Inferior parietal cortex (tissue), 1 donor: ENCODE measurements around the gene GUF1.
A peak's percentile ranks its signal among the peaks of the same experiment; 100 is the strongest.
"Not testable (repeated sequence)": the region's sequence is repeated elsewhere in the genome, so short reads cannot be mapped to it uniquely, and the experiment has no call there.

ENCODE experiments used
- DNase-seq: peaks from one replicate; pipeline ENCODE4 v3.0.0-alpha.2; 2016; ENCODE audit errors: extremely low spot score

GUF1 gene

DNA sequence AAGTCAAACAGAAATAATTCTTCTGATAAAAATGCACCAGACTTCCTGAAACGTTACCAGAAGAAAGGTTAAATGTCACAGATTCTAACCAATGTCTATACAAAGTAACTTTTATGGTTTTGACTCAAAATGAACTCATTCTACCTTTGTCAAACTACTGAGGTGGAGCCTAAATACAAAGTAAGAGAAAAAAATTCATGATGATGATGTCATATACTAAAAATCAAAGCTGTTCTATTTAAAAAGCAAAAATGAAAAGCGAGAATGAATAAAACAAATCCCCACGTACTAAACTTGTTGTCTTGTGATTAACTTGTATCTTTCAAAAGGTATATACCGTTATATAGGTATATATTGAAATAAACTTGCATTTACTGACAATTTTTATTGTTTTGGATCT, 26.5 kb downstream of the GUF1 start:
- no peak for DNase-seq

DNA sequence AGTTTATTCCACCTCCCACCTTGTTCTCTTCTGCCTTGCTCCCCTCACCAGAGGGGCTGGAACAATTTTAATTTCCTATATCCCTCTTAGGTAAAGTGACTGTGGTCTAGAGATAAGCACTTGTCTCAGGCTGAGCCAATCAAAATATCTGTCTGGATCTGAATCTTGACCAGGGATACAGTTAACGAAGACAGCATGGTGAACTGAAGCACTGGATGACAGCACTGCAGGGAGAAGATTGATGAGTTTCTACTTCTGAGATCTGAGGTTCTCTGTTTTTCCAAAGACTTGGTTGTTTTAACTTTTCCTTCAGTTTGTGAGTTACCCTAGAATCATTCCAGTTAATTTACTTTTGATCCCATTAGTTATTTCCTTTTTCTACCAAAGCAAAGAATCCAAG, 34.9 kb downstream of the GUF1 start:
- no peak for DNase-seq

DNA sequence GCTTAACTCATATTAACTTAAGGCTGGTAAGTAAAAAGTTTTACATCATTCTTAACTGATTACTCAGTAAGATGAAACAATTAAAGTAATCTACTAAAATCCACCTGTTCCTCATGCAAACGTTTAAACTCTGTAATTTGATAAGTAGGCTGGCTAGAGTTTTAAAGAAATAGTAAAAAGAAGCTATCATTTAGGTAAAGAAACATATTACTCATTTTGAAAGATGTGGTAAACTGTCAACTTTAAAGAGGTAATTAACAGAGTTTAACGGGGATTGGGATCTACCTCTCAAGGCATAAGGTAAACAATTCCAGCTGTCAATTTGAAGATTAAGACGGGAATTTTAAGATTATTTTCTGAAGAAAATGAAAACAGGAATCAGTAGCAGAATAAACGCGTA, 38.4 kb downstream of the GUF1 start:
- DNase-seq, result no peak

- DNase-seq, result no peak
These were observed 42.2 kb downstream of the GUF1 start for GRCh38 chr4:44720371-44720770.

DNA sequence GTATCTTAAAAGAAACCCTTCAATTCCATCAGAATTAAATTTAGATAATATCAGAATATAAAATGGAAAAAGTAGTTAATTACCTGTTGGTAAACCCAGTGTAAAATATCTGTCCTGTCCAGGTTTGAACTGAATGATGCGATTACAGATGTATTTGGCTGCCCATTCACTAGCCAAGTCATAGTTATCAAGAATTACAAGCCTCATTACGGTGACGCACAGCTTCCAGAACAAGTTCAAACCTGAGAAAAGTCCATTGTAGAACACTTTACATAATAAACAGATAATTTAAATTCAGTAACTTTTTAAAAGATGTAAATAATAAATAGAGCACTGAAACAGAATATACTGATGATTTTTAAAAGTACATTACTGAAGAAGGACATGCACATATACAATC, 43.8 kb downstream of the GUF1 start:
- no peak for DNase-seq

DNA sequence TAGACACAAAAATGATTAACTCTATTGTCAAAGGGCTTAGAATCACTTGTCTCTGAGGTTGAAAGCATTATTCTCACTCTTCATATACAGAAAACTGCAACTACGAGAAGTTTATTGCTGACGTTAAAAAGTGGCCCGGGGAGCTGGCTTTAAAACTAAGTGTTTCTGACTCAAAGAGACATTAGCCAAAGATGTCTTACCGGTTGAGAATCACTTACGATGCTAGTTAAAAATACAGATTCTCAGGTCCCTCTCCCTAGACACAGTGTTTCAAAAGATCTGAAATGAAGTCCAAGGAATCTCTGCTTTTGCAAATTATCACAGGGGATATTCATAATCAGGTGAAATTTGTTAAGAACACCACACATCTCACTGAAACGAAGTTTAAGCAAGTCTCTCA, 46.9 kb downstream of the GUF1 start:
- no peak for DNase-seq

DNA sequence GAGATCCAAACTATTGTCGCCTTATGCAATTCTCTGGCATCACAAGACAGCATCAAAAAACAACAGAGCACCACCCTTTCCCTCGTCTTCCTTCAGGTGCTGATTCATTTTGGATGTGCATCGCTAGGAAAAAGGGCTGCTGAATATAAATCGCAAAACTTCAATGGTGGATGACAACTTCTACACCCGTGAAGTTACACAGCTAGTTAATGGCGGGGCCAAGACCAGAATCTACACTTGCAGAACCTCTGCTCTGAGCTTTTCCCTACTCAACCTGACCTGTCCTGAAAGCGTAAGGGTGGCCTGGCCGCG, 47.5 kb downstream of the GUF1 start:
- no peak for DNase-seq

DNA sequence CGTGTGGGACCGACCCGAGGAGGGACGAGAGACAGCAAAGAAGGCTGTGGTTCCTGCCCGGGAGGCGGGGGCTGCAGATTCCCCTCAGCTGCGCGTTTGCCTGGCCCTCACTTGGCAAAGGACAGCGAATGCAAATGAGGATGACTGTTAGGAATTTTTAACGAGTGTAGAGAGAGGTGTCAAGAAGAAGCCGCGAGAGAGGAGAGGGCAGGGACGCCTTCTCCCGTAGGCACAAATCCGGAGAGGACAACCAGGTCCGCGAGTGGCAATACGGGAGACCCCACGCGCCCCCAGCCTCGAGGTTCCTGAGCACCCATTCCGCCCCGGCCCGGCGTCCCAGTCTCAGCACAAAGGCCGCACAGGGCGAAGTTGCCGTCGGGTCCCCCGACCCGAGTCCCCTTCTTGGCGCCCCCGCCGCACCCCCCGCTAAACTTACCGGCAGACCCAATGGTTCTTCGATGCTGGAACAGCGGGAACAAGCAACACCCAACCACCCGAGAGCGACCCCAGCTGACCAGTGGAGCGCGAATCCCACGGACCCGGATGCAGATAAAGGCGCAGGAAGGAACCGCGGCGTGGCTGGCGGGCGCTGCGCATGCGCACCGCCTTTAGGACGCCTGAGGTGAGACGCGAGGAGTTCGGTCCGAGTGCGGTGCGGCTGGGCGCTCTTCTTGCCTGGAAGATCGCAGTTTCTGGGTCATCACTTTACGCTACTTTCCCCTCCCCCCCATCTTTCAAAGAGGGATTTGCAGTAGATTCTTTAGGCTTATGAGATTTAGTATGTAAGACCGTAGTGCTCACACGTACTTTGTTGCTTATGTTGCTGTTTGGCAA, 48.0 kb downstream of the GUF1 start, which contains the start of gene GNPDA2:
TSS of gene GNPDA2 (minus strand) at position 519 of the 834 bp plus-strand sequence. CDS start 4,349 bp downstream, outside the sequence.
- DNase-seq, result peak; percentile 91

GRCh38 chr4:44727471-44727870, 49.3 kb downstream of the GUF1 start:
- DNase-seq, result no peak

GRCh38 chr4:44728694-44729093, 50.5 kb downstream of the GUF1 start:
- DNase-seq, result not testable (repeated sequence)

DNA sequence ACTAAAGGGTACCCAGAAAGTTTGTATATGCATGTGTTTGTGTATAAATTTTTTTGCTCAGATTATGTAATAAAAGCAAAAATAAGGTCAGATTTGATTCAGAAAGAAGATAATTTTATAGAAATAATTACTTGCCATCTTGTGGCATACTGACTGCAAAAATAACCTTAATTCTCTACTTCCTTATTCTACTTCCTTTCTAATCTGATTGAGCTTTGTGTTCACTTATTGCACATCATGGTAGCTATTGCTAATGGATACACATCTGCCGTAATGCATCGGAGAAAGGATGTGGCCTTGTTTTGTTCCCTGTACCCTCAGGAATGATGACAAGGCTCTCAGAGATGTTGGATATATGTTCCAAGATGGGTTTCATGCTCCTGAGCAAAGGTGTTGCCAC, 58.7 kb downstream of the GUF1 start:
- no peak for DNase-seq

GRCh38 chr4:44738615-44739014, 60.4 kb downstream of the GUF1 start:
- DNase-seq, result no peak

- DNase-seq, result no peak
These were observed 62.0 kb downstream of the GUF1 start for GRCh38 chr4:44740201-44740600.
